ENCODE results near the gene PYGM.
A peak's percentile ranks its signal among the peaks of the same experiment; 100 is the strongest.

DNA sequence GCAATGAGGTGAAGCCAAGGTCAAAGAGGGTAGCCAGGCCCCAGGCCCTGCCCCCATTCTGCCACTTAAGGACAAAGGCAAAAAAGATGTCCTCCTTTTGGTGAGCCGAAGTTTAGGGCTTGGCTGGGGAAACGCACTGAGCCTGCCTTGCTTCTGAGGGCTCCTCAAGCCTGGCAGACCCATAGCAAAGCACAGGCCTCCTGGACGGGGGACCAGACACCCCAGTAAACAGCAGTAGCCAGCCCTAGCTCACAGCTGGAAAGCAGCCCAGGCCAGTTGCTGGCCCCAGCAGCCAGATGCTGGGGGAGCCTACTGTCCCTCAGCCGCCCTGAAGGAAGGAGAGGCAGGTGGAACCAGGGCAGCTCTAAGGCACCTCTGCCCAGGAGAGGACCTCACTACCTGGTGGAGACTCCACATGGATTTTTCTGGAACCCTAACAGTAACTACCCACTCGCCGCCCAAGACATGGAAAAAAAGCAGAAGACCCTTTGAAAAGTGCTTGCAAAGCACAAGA lies 3.8 kb upstream of the PYGM start:
- TF ChIP-seq ZKSCAN8 (CRISPR knock-in tag; IDR thresholded peaks at IDR 0.05; ENCODE audit: borderline replicate concordance): no peak
- no peak for TF ChIP-seq IRF2 (CRISPR knock-in tag; IDR thresholded peaks at IDR 0.05)
- no peak for TF ChIP-seq ZNF256 (CRISPR knock-in tag; conservative IDR thresholded peaks at IDR 0.05)
- TF ChIP-seq ZNF121 (CRISPR knock-in tag; IDR thresholded peaks at IDR 0.05): no peak
- no peak for TF ChIP-seq STAT5B (CRISPR knock-in tag; IDR thresholded peaks at IDR 0.05)
- TF ChIP-seq REL (CRISPR knock-in tag; conservative IDR thresholded peaks at IDR 0.05): no peak
- TF ChIP-seq POLR2A (IDR thresholded peaks at IDR 0.05; ENCODE audit: insufficient read depth in 1 of 2, low read depth in 2 of 2, low read length in 2 of 2): peak in 1 of 2 experiments; percentile 39; a peak in 2 of 4 replicates
- no peak for TF ChIP-seq RFX5 (IDR thresholded peaks at IDR 0.05; ENCODE audit: low read depth, low read length)
- TF ChIP-seq, protein P1, sequence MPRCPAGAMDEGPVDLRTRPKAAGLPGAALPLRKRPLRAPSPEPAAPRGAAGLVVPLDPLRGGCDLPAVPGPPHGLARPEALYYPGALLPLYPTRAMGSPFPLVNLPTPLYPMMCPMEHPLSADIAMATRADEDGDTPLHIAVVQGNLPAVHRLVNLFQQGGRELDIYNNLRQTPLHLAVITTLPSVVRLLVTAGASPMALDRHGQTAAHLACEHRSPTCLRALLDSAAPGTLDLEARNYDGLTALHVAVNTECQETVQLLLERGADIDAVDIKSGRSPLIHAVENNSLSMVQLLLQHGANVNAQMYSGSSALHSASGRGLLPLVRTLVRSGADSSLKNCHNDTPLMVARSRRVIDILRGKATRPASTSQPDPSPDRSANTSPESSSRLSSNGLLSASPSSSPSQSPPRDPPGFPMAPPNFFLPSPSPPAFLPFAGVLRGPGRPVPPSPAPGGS (CRISPR knock-in tag; IDR thresholded peaks at IDR 0.05): no peak
- no peak for TF ChIP-seq EP300 (IDR thresholded peaks at IDR 0.05; ENCODE audit: low read depth in 2 of 2, low read length in 2 of 2)
- TF ChIP-seq EP300 (CRISPR knock-in tag; IDR thresholded peaks at IDR 0.05; ENCODE audit: borderline replicate concordance): no peak
- no peak for TF ChIP-seq GTF2F1 (IDR thresholded peaks at IDR 0.05; ENCODE audit: low read length)
- no peak for TF ChIP-seq ARNT (IDR thresholded peaks at IDR 0.05)

Data from HepG2 (cell line).